HCT116 (cell line): Measurements from ENCODE around the gene SULT1C4. TPM values are rescaled to one million over a fixed set of nuclear protein-coding genes. Genes with fewer than 3 reads are reported as not detected.

ENCODE experiments used
- ATAC-seq: fragments of 200-7000 bp; cut with Tn5 transposase; 2 replicates; pipeline ENCODE4 v1.9.1; 2020; ENCODE audit warnings: mild to moderate bottlenecking, moderate library complexity
- BruUV-seq: library from RNA; stranded (reverse); fragments of 400-500 nt; replicated peaks from 2 replicates; lab custom pipeline; 2021; lab: Mats Ljungman, UMichigan
- CTCF ChIA-PET: fragments of 300-600 bp; sonication (Branson Sonifier 250); formaldehyde crosslinking; loops from one replicate; lab custom pipeline; 2021; ENCODE audit warnings: antibody characterized with exemption; lab: Charles Lee
- POLR2A ChIA-PET: fragments of 300-600, 350-600 bp; sonication (Branson Sonifier 250); formaldehyde crosslinking; loops from one replicate; lab custom pipeline; 2021; ENCODE audit warnings: antibody characterized with exemption; lab: Charles Lee
- RAD21 ChIA-PET, 2 experiments: fragments of 300-600 bp; sonication (Branson Sonifier 250); formaldehyde crosslinking; loops; one replicate each; lab custom pipeline; 2023; ENCODE audit warnings: low total read pairs in 2 of 2; ENCODE audit not compliant: uncharacterized antibody in 2 of 2, unreplicated experiment in 2 of 2, low non-redundant PET in 1 of 2; lab: Charles Lee
- DNase-seq: peaks from one replicate; pipeline ENCODE4 v3.0.0-alpha.2; 2010; ENCODE audit warnings: low read depth, low spot score
- H2AFZ ChIP-seq: fragments of 200-600 bp; shearing (Covaris generic), sonication (generic); 2 replicates; pipeline ENCODE4 v1.6.1; 2017; ENCODE audit warnings: low read depth, mixed run types, mixed read lengths, antibody characterized with exemption, low read length; ENCODE audit not compliant: poor library complexity, severe bottlenecking
- H3K27ac ChIP-seq: 2 replicates; pipeline ENCODE4 v1.5.1; 2012; ENCODE audit warnings: low read depth, low read length
- H3K27me3 ChIP-seq: fragments of 200-600 bp; sonication (generic); 2 replicates; pipeline ENCODE4 v1.6.1; 2016; ENCODE audit warnings: mixed run types, low read length, mixed read lengths; ENCODE audit not compliant: insufficient read depth
- H3K36me3 ChIP-seq, 2 experiments: fragments of 200-500 bp in 1 of 2; fragments of 200-600 bp in 1 of 2; sonication (Bioruptor generic) in 1 of 2; sonication (generic) in 1 of 2; 2 replicates each; pipeline versions ENCODE4 v1.5.1 to v1.6.1; 2014 to 2016; ENCODE audit warnings: low read length in 2 of 2, inconsistent platforms in 1 of 2, mixed read lengths in 1 of 2, mixed run types in 1 of 2; ENCODE audit not compliant: insufficient read depth in 2 of 2, control insufficient read depth in 1 of 2
- H3K4me1 ChIP-seq, 2 experiments: fragments of 200-600 bp in 1 of 2; sonication (generic) in 1 of 2; 2 replicates each; pipeline versions ENCODE4 v1.5.1 to v1.6.1; 2012 to 2017; ENCODE audit warnings: low read length in 2 of 2, inconsistent platforms in 1 of 2, mild to moderate bottlenecking in 1 of 2, mixed read lengths in 1 of 2, mixed run types in 1 of 2, moderate library complexity in 1 of 2; ENCODE audit not compliant: insufficient read depth in 2 of 2, control insufficient read depth in 1 of 2
- H3K4me2 ChIP-seq: fragments of 200-600 bp; sonication (generic); 2 replicates; pipeline ENCODE4 v1.6.1; 2017; ENCODE audit warnings: mixed run types, low read length, mixed read lengths
- H3K4me3 ChIP-seq, 2 experiments: fragments of 200-600 bp in 1 of 2; sonication (generic) in 1 of 2; replicated peaks in 1 of 2; 2 replicates each; pipeline ENCODE4 v1.5.1; 2011 to 2016; ENCODE audit warnings: low read length in 2 of 2, control low read depth in 1 of 2, low read depth in 1 of 2, mild to moderate bottlenecking in 1 of 2, mixed read lengths in 1 of 2, mixed run types in 1 of 2
- H3K79me2 ChIP-seq: fragments of 200-600 bp; sonication (generic); 2 replicates; pipeline ENCODE4 v1.6.1; 2017; ENCODE audit warnings: mild to moderate bottlenecking, mixed run types, low read length, moderate library complexity, mixed read lengths; ENCODE audit not compliant: insufficient read depth
- H3K9ac ChIP-seq: fragments of 200-600 bp; sonication (generic); 2 replicates; pipeline ENCODE4 v1.6.1; 2016; ENCODE audit warnings: low read length, mixed read lengths
- H3K9me2 ChIP-seq: fragments of 200-600 bp; sonication (generic), shearing (Covaris generic); 2 replicates; pipeline ENCODE4 v1.6.1; 2017; ENCODE audit warnings: mixed run types, mild to moderate bottlenecking, moderate library complexity; ENCODE audit not compliant: insufficient read depth
- H3K9me3 ChIP-seq, 2 experiments: fragments of 200-500 bp in 1 of 2; fragments of 200-600 bp in 1 of 2; sonication (Bioruptor generic) in 1 of 2; sonication (generic) in 1 of 2; 2 replicates each; pipeline ENCODE4 v1.6.1; 2014 to 2017; ENCODE audit warnings: low read length in 2 of 2, mixed read lengths in 2 of 2, inconsistent platforms in 1 of 2, low read depth in 1 of 2, mild to moderate bottlenecking in 1 of 2, mixed run types in 1 of 2, moderate library complexity in 1 of 2; ENCODE audit not compliant: control insufficient read depth in 1 of 2, insufficient read depth in 1 of 2
- H4K20me1 ChIP-seq: fragments of 200-600 bp; sonication (generic), shearing (Covaris generic); 2 replicates; pipeline ENCODE4 v1.6.1; 2017; ENCODE audit warnings: mixed run types, mild to moderate bottlenecking, moderate library complexity; ENCODE audit not compliant: insufficient read depth
- FOSL1 ChIP-seq: IDR thresholded peaks from 2 replicates; pipeline ENCODE4 v1.6.1; 2012; ENCODE audit warnings: low read depth
- JUND ChIP-seq: IDR thresholded peaks from 2 replicates; pipeline ENCODE4 v1.6.1; 2012
- POLR2A ChIP-seq: IDR thresholded peaks from 2 replicates; pipeline ENCODE4 v1.7.0; 2011; ENCODE audit warnings: borderline replicate concordance; ENCODE audit not compliant: insufficient read depth, insufficient read length; ENCODE audit errors: extremely low read depth
- SP1 ChIP-seq: IDR thresholded peaks from 2 replicates; pipeline ENCODE4 v1.6.1; 2012; ENCODE audit warnings: low read depth
- intact Hi-C: fragments of 100-400 bp; cut with micrococcal nuclease; formaldehyde crosslinking; loops from 2 replicates; pipeline ENCODE4 v1.10.0; 2022
- total RNA-seq: library from RNA; stranded (reverse); gene quantifications from one replicate; pipeline ENCODE4 v1.2.1, GENCODE V29; 2021; ENCODE audit not compliant: unreplicated experiment
- TF ChIP-seq, protein P1 (sequence below), 3 experiments: fragments of 200-600 bp in 1 of 3; sonication (generic) in 1 of 3; IDR thresholded peaks in 2 of 3; conservative IDR thresholded peaks in 1 of 3; 2 replicates each; pipeline ENCODE4 v1.5.1; 2012 to 2017; ENCODE audit warnings: low read depth in 2 of 3, low read length in 2 of 3, antibody characterized with exemption in 1 of 3, borderline replicate concordance in 1 of 3, control low read depth in 1 of 3, mild to moderate bottlenecking in 1 of 3, mixed read lengths in 1 of 3, mixed run types in 1 of 3, moderate library complexity in 1 of 3; ENCODE audit not compliant: insufficient read depth in 1 of 3

Gene SULT1C4
- total RNA-seq, 1 experiment from 2014 or later, result not detected

DNA sequence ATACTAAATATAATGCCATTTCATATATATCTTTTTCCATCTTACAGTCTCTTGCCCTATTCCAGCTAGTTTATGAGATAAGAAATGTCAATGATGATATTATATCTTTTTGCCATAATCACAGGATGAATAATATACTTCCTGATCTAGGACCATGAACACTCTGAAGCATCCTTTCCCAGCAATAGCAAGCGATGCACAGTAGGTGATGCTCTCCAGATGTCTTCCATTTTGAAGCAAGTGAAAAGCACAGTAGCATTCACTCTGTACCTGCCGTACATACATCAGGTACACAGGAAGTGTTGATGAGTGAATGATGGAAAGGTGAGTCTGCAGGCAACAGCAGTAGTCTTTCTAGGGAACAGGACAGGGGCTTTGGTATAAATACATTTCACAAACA is 8.6 kb upstream of the SULT1C4 start:
- TF ChIP-seq, protein P1, sequence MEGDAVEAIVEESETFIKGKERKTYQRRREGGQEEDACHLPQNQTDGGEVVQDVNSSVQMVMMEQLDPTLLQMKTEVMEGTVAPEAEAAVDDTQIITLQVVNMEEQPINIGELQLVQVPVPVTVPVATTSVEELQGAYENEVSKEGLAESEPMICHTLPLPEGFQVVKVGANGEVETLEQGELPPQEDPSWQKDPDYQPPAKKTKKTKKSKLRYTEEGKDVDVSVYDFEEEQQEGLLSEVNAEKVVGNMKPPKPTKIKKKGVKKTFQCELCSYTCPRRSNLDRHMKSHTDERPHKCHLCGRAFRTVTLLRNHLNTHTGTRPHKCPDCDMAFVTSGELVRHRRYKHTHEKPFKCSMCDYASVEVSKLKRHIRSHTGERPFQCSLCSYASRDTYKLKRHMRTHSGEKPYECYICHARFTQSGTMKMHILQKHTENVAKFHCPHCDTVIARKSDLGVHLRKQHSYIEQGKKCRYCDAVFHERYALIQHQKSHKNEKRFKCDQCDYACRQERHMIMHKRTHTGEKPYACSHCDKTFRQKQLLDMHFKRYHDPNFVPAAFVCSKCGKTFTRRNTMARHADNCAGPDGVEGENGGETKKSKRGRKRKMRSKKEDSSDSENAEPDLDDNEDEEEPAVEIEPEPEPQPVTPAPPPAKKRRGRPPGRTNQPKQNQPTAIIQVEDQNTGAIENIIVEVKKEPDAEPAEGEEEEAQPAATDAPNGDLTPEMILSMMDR (IDR thresholded peaks at IDR 0.05 in 2 of 3, conservative IDR thresholded peaks at IDR 0.05 in 1 of 3; ENCODE audit: borderline replicate concordance in 1 of 3, insufficient read depth in 1 of 3, low read depth in 2 of 3, low read length in 2 of 3), result peak in 2 of 3 experiments; percentile 2 to 38; a peak in 2 of 6 replicates
- no peak for TF ChIP-seq JUND
- no peak for DNase-seq
- CTCF ChIA-PET, result no interaction called here
- Histone ChIP-seq H4K20me1 (no peaks in the 10 kb centered on the region), H3K79me2 (no peaks in the 10 kb centered on the region), H3K4me2 (no peak overlapping the region), H3K4me1 (peaks cover 2 to 10% of the 10 kb centered on the region in 2 experiments; a peak in 3 of 4 replicates), H3K9me3 (no peaks in the 10 kb centered on the region), H3K27me3 (no peaks in the 10 kb centered on the region), H3K27ac (no peak overlapping the region), H3K9ac (no peak overlapping the region), H3K4me3 (no peak overlapping the region), H3K36me3 (no peaks in the 10 kb centered on the region), H2AFZ (no peak overlapping the region), H3K9me2 (no peaks in the 10 kb centered on the region)
- intact Hi-C loops, result no loop called here
- RAD21 ChIA-PET, result no interaction called here
- no TSS peak for BruUV-seq
- POLR2A ChIA-PET, result interaction anchor here (0.5 kb wide), 1 partner anchor 14 kb away, joined by 4 read pairs; no protein-coding TSS in a partner anchor
- ATAC-seq, result peak; percentile 62

DNA sequence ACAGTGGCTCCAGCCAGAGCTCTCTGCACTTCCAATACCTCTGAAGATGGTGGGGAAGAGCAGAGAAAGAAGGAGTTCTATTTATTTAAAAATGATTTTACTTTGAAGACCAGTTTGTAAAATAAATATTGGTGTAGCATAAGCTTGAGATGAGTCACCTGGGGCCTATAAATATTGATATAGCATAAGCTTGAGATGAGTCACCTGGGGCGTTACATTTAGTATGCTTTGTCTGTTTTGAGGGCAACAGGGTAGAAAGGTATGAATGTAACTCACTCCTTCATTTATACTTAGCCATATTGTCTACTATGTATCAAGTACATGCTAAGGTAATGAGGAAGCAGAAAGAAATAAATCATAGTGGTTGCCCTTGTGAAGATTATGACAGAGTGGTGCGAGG is 7.7 kb upstream of the SULT1C4 start:
- no peak overlapping the region for H3K9ac ChIP-seq
- no peak overlapping the region for H3K4me3 ChIP-seq
- CTCF ChIA-PET, result interaction anchor here (1.0 kb wide), 1 partner anchor 9 kb away, joined by 3 read pairs; no protein-coding TSS in a partner anchor
- no peak overlapping the region for H2AFZ ChIP-seq
- H3K9me3 ChIP-seq, result no peaks in the 10 kb centered on the region
- H3K4me1 ChIP-seq, result peaks cover 2 to 5% of the 10 kb centered on the region in 2 experiments; a peak in 3 of 4 replicates
- no peaks in the 10 kb centered on the region for H4K20me1 ChIP-seq
- no peaks in the 10 kb centered on the region for H3K79me2 ChIP-seq
- no peak for DNase-seq
- no peak overlapping the region for H3K27ac ChIP-seq
- H3K27me3 ChIP-seq, result no peaks in the 10 kb centered on the region
- TF ChIP-seq FOSL1, result 0 out of 2 replicates have a peak, but pooled peaks have one; percentile 22
- no peak for TF ChIP-seq POLR2A
- TF ChIP-seq SP1, result no peak
- no peaks in the 10 kb centered on the region for H3K36me3 ChIP-seq
- H3K9me2 ChIP-seq, result no peaks in the 10 kb centered on the region
- RAD21 ChIA-PET, result no interaction called here
- peak overlapping the region; percentile 6; the same call in 1 of the 2 replicates for H3K4me2 ChIP-seq
- POLR2A ChIA-PET, result no interaction called here
- intact Hi-C loops, result no loop called here
- ATAC-seq, result no peak
- BruUV-seq, result no TSS peak
